GM18909 (cell line): ENCODE results near the gene ELAVL1.
"Not testable (repeated sequence)": the region's sequence is repeated elsewhere in the genome, so short reads cannot be mapped to it uniquely, and the experiment has no call there.

ENCODE experiments used
- ATAC-seq: cut with Tn5 transposase; IDR thresholded peaks from one replicate; pipeline ENCODE4 v1.9.1; 2021; ENCODE audit warnings: mild to moderate bottlenecking; ENCODE audit not compliant: unreplicated experiment, poor library complexity

The ELAVL1 gene

GRCh38 chr19:7926021-7926726, 79.3 kb downstream of the ELAVL1 start, which contains the start of gene CTXN1:
CTXN1 (minus strand) TSS chr19:7926135; CDS start chr19:7925538, 597 bp downstream.
- ATAC-seq: no peak

GRCh38 chr19:7925171-7925851, 80.1 kb downstream of the ELAVL1 start:
- ATAC-seq: no peak

GRCh38 chr19:7924651-7925170, 80.7 kb downstream of the ELAVL1 start:
- ATAC-seq: no peak

- ATAC-seq: no peak
Observed at GRCh38 chr19:7924241-7924640, 81.2 kb downstream of the ELAVL1 start.

GRCh38 chr19:7923295-7924191, 81.9 kb downstream of the ELAVL1 start:
- ATAC-seq: no peak

GRCh38 chr19:7922836-7923195, 82.6 kb downstream of the ELAVL1 start:
- no peak for ATAC-seq

GRCh38 chr19:7921967-7922835, 83.2 kb downstream of the ELAVL1 start:
- no peak for ATAC-seq

- no peak for ATAC-seq
Observed at GRCh38 chr19:7921302-7921966, 84.0 kb downstream of the ELAVL1 start.

- peak; percentile 46 for ATAC-seq
Observed at GRCh38 chr19:7920519-7921301, 84.7 kb downstream of the ELAVL1 start.

- ATAC-seq: peak; percentile 67
Observed at GRCh38 chr19:7919610-7920518, 85.6 kb downstream of the ELAVL1 start, which contains the start of gene SNAPC2. SNAPC2 (plus strand) TSS chr19:7920338; CDS start chr19:7920367, 29 bp downstream.

GRCh38 chr19:7918615-7919421, 86.6 kb downstream of the ELAVL1 start:
- no peak for ATAC-seq

GRCh38 chr19:7918062-7918614, 87.3 kb downstream of the ELAVL1 start:
- ATAC-seq: not testable (repeated sequence)

- no peak for ATAC-seq
Observed at GRCh38 chr19:7917267-7918061, 88.0 kb downstream of the ELAVL1 start.

GRCh38 chr19:7916955-7917266, 88.5 kb downstream of the ELAVL1 start:
- ATAC-seq: no peak

GRCh38 chr19:7916103-7916954, 89.1 kb downstream of the ELAVL1 start:
- ATAC-seq: no peak
